Panc1 (cell line): ENCODE data around the gene CDH13. TPM values are rescaled to one million over a fixed set of nuclear protein-coding genes. Genes with fewer than 3 reads are reported as not detected.

ENCODE experiments used
- ATAC-seq: fragments of 200-7000 bp; cut with Tn5 transposase; 2 replicates; pipeline ENCODE4 v1.9.1; 2020; ENCODE audit warnings: mild to moderate bottlenecking, moderate library complexity
- BruUV-seq: library from RNA; stranded (reverse); fragments of 400-500 nt; replicated peaks from 2 replicates; lab custom pipeline; 2021; lab: Mats Ljungman, UMichigan
- CTCF ChIA-PET: fragments of 300-600 bp; sonication (Branson Sonifier 250); formaldehyde crosslinking; loops from one replicate; lab custom pipeline; 2022; ENCODE audit warnings: antibody characterized with exemption; lab: Charles Lee
- POLR2A ChIA-PET: fragments of 300-600 bp; sonication (Branson Sonifier 250); formaldehyde crosslinking; loops from one replicate; lab custom pipeline; 2022; ENCODE audit warnings: antibody characterized with exemption; lab: Charles Lee
- DNase-seq: peaks from one replicate; pipeline ENCODE4 v3.0.0-alpha.2; 2010; ENCODE audit warnings: low read depth, low spot score
- H3K27ac ChIP-seq: 2 replicates; pipeline ENCODE4 v1.5.1; 2011; ENCODE audit warnings: mild to moderate bottlenecking, low read length, inconsistent platforms
- H3K27me3 ChIP-seq: fragments of 200-500 bp; sonication (Bioruptor generic); 2 replicates; pipeline ENCODE4 v1.6.0; 2014; ENCODE audit warnings: low read length, inconsistent platforms; ENCODE audit not compliant: control insufficient read depth, insufficient read depth
- H3K36me3 ChIP-seq: fragments of 200-500 bp; sonication (Bioruptor generic); 2 replicates; pipeline ENCODE4 v1.5.1; 2014; ENCODE audit warnings: inconsistent platforms, mild to moderate bottlenecking, low read length, moderate library complexity; ENCODE audit not compliant: control insufficient read depth, insufficient read depth
- H3K4me1 ChIP-seq: 2 replicates; pipeline ENCODE4 v1.5.1; 2011; ENCODE audit warnings: inconsistent platforms, mild to moderate bottlenecking, low read length, moderate library complexity; ENCODE audit not compliant: control insufficient read depth, insufficient read depth
- H3K4me3 ChIP-seq, 2 experiments: 2 replicates each; pipeline ENCODE4 v1.5.1; 2011 to 2012; ENCODE audit warnings: low read depth in 2 of 2, low read length in 2 of 2, mild to moderate bottlenecking in 2 of 2, inconsistent platforms in 1 of 2, moderate library complexity in 1 of 2
- H3K9me3 ChIP-seq: fragments of 200-500 bp; sonication (Bioruptor generic); 2 replicates; pipeline ENCODE4 v1.5.1; 2014; ENCODE audit warnings: low read depth, mild to moderate bottlenecking, inconsistent platforms, low read length, moderate library complexity; ENCODE audit not compliant: control insufficient read depth, insufficient read depth
- CTCF ChIP-seq: fragments of 450-650 bp; IDR thresholded peaks from 2 replicates; pipeline ENCODE4 v1.5.1; 2017; ENCODE audit warnings: mild to moderate bottlenecking
- POLR2AphosphoS5 ChIP-seq: IDR thresholded peaks from 2 replicates; pipeline ENCODE4 v1.6.1; 2012; ENCODE audit warnings: mild to moderate bottlenecking, low read depth, low read length, moderate library complexity
- REST ChIP-seq, 2 experiments: IDR thresholded peaks; 2 replicates each; pipeline ENCODE4 v1.6.1; 2011 to 2012; ENCODE audit warnings: low read depth in 2 of 2, control low read depth in 1 of 2, low read length in 1 of 2, mild to moderate bottlenecking in 1 of 2, moderate library complexity in 1 of 2; ENCODE audit not compliant: insufficient read depth in 1 of 2
- SIN3A ChIP-seq: IDR thresholded peaks from 2 replicates; pipeline ENCODE4 v1.6.1; 2012; ENCODE audit warnings: low read depth, mild to moderate bottlenecking, low read length, moderate library complexity, borderline replicate concordance; ENCODE audit not compliant: insufficient read depth
- TCF7L2 ChIP-seq: IDR thresholded peaks from 2 replicates; pipeline ENCODE4 v1.6.1; 2011; ENCODE audit warnings: mild to moderate bottlenecking, low read depth, low read length, inconsistent platforms
- in situ Hi-C: cut with HindIII; loops from 2 replicates; pipeline ENCODE4 v1.10.0; 2016; ENCODE audit warnings: low sequenced_read_pairs, low pct_unique_long_range_greater_than_20kb
- intact Hi-C: fragments of 100-400 bp; cut with micrococcal nuclease; formaldehyde crosslinking; loops from one replicate; pipeline ENCODE4 v1.10.0; 2022; ENCODE audit not compliant: unreplicated experiment
- total RNA-seq: library from RNA; stranded (reverse); gene quantifications from one replicate; pipeline ENCODE4 v1.2.1, GENCODE V29; 2021; ENCODE audit not compliant: unreplicated experiment

The CDH13 gene
- total RNA-seq, 1 experiment from 2014 or later: not detected

DNA sequence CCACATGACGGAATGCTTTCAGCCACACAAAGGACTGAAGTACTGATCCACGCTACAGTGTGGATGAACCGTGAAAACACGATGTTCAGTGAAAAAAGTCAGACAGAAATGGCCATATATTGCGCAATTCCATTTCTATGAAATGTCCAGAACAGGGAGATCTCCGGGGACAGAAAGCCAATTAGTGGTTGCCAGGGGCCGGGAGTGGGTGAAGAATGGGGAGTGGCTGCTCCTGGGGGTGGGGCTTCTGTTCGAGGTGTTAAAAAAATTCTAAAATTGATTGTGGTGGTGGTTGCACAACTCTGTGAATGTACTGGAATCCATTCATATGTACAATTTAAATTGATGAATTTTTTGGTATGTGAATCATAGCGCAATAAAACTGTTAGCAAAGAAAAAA, 1026.2 kb downstream of the CDH13 start:
- no peak overlapping the region for H3K27ac ChIP-seq
- DNase-seq (no peak), ATAC-seq (no peak)
- H3K4me3 ChIP-seq: no peak overlapping the region
- TF ChIP-seq TCF7L2: no peak
- no peak for TF ChIP-seq CTCF
- no peak for TF ChIP-seq REST (IDR thresholded peaks at IDR 0.05; ENCODE audit: insufficient read depth in 1 of 2, low read depth in 2 of 2, low read length in 1 of 2)
- TF ChIP-seq POLR2AphosphoS5: no peak
- no peak for TF ChIP-seq SIN3A
- no peaks in the 10 kb centered on the region for H3K9me3 ChIP-seq
- H3K4me1 ChIP-seq: no peaks in the 10 kb centered on the region
- no peaks in the 10 kb centered on the region for H3K27me3 ChIP-seq
- in situ Hi-C loops: no loop called here
- H3K36me3 ChIP-seq: no peaks in the 10 kb centered on the region
- CTCF ChIA-PET: no interaction called here
- intact Hi-C loops: no loop called here
- POLR2A ChIA-PET: no interaction called here
- BruUV-seq: no TSS peak

GRCh38 chr16:83653785-83654184, 1027.0 kb downstream of the CDH13 start:
- in situ Hi-C loops (no loop called here), intact Hi-C loops (no loop called here)
- Histone ChIP-seq H3K4me1 (no peaks in the 10 kb centered on the region), H3K9me3 (no peaks in the 10 kb centered on the region), H3K36me3 (no peaks in the 10 kb centered on the region), H3K4me3 (no peak overlapping the region), H3K27me3 (no peaks in the 10 kb centered on the region), H3K27ac (no peak overlapping the region)
- ChIA-PET CTCF (no interaction called here), POLR2A (no interaction called here)
- BruUV-seq: no TSS peak
- no peak for ATAC-seq
- DNase-seq: no peak
- no peak for TF ChIP-seq CTCF
- TF ChIP-seq SIN3A: no peak
- TF ChIP-seq REST (IDR thresholded peaks at IDR 0.05; ENCODE audit: insufficient read depth in 1 of 2, low read depth in 2 of 2, low read length in 1 of 2): no peak
- no peak for TF ChIP-seq TCF7L2
- TF ChIP-seq POLR2AphosphoS5: no peak
